GM19239 (cell line): ENCODE measurements around the gene NBL1.

Experiments
- DNase-seq: peaks from one replicate; pipeline ENCODE4 v3.0.0; 2011; ENCODE audit warnings: low spot score; ENCODE audit not compliant: insufficient read length
- FAIRE-seq: peaks from 2 replicates; lab custom pipeline; 2011; peaks lifted over from hg19 to GRCh38; lab: Jason Lieb, UNC

NBL1 gene

GRCh38 chr1:19689856-19690255 is 45.7 kb downstream of the NBL1 start:
- no peak for FAIRE-seq

GRCh38 chr1:19690342-19690741 is 46.2 kb downstream of the NBL1 start:
- no peak for DNase-seq

More at GRCh38 chr1:19689856-19690255, 45.7 kb downstream of the NBL1 start:
- DNase-seq = no peak

DNA sequence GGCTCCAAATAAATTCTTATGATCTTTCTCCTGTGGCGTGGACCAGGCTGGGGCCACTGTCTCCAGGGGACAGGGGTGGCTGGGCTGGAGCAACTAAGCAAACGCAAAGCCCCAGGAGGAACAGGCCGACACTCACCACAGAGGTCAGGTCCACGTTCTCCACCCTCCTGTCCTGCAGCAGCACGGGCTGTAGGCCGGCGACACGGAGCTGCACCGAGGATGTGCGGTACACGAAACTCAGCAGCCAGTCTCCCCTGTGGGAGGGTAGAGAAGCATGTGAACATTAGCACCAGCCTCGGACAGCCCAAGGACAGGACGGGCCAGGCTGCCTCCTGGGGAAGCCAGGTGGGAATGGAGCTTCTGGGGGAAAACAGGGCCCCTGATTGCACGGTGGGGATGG is 50.2 kb downstream of the NBL1 start:
- FAIRE-seq (no peak), DNase-seq (no peak)

More at GRCh38 chr1:19690342-19690741, 46.2 kb downstream of the NBL1 start:
- FAIRE-seq = no peak

DNA sequence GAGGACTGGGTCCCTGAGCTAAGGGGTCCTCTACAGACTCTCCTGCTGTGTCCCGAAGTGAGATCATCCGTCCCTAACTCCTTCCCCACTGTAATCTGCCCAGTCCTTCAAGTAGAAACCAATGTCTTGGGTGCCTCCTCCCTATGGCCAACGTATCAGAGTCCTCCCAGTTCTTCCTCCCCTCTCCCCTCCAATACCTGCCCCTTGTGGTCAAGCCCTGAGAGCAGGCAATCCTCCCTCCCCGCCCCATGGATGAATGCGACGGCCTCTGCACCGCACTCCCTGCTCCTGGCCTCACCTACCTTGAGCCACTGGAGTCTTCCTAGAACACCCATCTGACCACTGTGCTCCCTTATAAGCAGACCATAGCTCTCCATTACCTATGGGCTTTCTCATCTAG is 51.7 kb downstream of the NBL1 start:
- no peak for DNase-seq
- FAIRE-seq = no peak

GRCh38 chr1:19696820-19697219 is 52.7 kb downstream of the NBL1 start:
- FAIRE-seq (no peak), DNase-seq (no peak)

DNA sequence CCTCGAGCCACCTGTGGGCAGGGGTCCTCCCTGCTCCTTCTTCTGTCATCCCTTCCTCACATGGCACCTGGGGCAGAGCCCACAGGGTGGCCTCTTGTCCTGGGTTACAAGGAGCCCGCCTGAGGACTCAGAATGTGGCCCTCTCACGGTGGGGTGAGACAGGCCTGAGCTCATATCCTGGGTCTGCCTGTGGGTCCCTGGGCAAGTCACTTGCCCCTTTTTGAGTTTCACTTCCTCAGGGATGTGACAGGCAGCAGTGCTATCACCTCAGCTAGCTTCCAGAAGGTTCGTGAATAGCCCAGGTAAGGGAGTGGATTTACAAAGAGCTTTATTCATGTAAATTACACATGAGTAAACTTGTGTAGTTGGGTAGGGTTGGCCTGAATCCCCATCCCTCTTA is 54.1 kb downstream of the NBL1 start:
- peak; percentile 90 for FAIRE-seq
- peak; percentile 49 for DNase-seq

DNA sequence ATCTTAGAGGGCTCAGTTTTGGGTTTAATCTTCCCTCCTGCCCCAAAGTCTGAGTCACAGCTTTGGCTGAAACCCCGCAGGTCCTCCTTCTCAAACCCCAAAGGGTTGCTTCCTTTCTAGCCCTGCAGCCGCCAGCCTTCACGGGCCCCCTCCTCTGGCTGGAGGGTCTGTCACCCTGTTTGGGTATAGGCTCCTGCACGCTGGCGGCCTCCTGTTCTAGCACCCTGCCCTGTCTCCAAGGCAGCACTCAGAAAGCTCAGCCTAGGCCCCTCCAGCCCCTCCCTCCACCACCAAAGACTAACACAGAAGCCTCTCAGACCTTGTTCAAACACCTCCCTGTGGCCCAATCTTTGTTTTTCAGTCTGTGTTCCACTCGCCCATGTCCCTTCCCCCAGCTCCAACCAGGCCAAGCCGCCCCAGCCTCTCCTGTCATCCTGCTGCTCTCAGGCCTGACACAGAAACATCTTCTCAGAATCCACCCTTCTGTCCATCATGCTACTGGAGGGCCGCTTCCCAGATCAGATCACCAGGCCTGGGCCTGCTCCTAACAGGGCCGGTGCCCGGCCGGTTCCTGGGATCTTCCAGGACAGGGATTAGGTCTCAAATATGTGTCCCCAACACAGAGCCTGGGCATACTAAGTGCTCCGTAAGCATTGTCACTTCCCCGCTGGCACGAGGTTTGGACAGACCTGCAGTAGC is 56.1 kb downstream of the NBL1 start:
- FAIRE-seq (no peak), DNase-seq (no peak)

GRCh38 chr1:19703280-19703679 is 59.2 kb downstream of the NBL1 start:
- FAIRE-seq (no peak), DNase-seq (no peak)

GRCh38 chr1:19704247-19705113 is 60.4 kb downstream of the NBL1 start:
- FAIRE-seq = peak; percentile 82

GRCh38 chr1:19705464-19705863 is 61.4 kb downstream of the NBL1 start:
- no peak for FAIRE-seq
- no peak for DNase-seq

More at GRCh38 chr1:19704247-19705113, 60.4 kb downstream of the NBL1 start:
- DNase-seq = peak; percentile 59

- DNase-seq (no peak), FAIRE-seq (no peak)
These were observed 62.0 kb downstream of the NBL1 start for GRCh38 chr1:19706136-19706535.
